ENCODE data around the gene IGF1R. TPM values are rescaled to one million over a fixed set of nuclear protein-coding genes. Genes with fewer than 3 reads are reported as not detected.
A peak's percentile ranks its signal among the peaks of the same experiment; 100 is the strongest.

The IGF1R gene
- total RNA-seq, 4 donors from 2014 or later = 49.4 to 239 (median 109) TPM

GRCh38 chr15:98802187-98802586, 153.8 kb downstream of the IGF1R start:
- Histone ChIP-seq H3K36me3 (no peaks in the 10 kb centered on the region), H3K27ac (no peak overlapping the region), H3K4me1 (peaks cover 14 to 56% (median 50%) of the 10 kb centered on the region in 4 donors), H3K9me3 (no peaks in the 10 kb centered on the region), H3K27me3 (no peaks in the 10 kb centered on the region), H3K4me3 (no peak overlapping the region)
- peak; percentile 51 for DNase-seq
- intact Hi-C loops (cut with DNase I; ENCODE audit: low total_unique reads) (no loop called here), in situ Hi-C loops (cut with MboI; ENCODE audit: low pct_ligation_motif_present in 1 of 4, low pct_unique_long_range_greater_than_20kb in 1 of 4, low sequenced_read_pairs in 3 of 4) (no loop called here)
- whole genome bisulfite sequencing, 2 donors (ENCODE audit: low coverage in 1 of 2) = 81 to 82% methylated on average over 5 to 6 of the region's 6 CpGs
- TF ChIP-seq CTCF (IDR thresholded peaks at IDR 0.05) (no peak), POLR2A (IDR thresholded peaks at IDR 0.05) (no peak), POLR2AphosphoS5 (IDR thresholded peaks at IDR 0.05) (no peak), EP300 (IDR thresholded peaks at IDR 0.05; ENCODE audit: low read depth) (no peak)

GRCh38 chr15:98803228-98804056, 155.1 kb downstream of the IGF1R start:
- Histone ChIP-seq H3K4me3 (no peak overlapping the region), H3K27me3 (no peaks in the 10 kb centered on the region), H3K27ac (no peak overlapping the region), H3K9me3 (no peaks in the 10 kb centered on the region), H3K36me3 (no peaks in the 10 kb centered on the region), H3K4me1 (peaks cover 14 to 59% (median 48%) of the 10 kb centered on the region in 4 donors)
- no peak for TF ChIP-seq EP300 (IDR thresholded peaks at IDR 0.05; ENCODE audit: low read depth)
- no peak for TF ChIP-seq CTCF (IDR thresholded peaks at IDR 0.05)
- TF ChIP-seq POLR2AphosphoS5 (IDR thresholded peaks at IDR 0.05) = no peak
- no peak for TF ChIP-seq POLR2A (IDR thresholded peaks at IDR 0.05)
- DNase-seq = no peak
- WGBS, 2 donors (ENCODE audit: low coverage in 1 of 2) = 85 to 96% methylated on average over 8 to 14 of the region's 14 CpGs
- intact Hi-C loops (cut with DNase I; ENCODE audit: low total_unique reads) = no loop called here
- in situ Hi-C loops (cut with MboI; ENCODE audit: low pct_ligation_motif_present in 1 of 4, low pct_unique_long_range_greater_than_20kb in 1 of 4, low sequenced_read_pairs in 3 of 4) = no loop called here

GRCh38 chr15:98804057-98804380, 155.7 kb downstream of the IGF1R start:
- in situ Hi-C loops (cut with MboI; ENCODE audit: low pct_ligation_motif_present in 1 of 4, low pct_unique_long_range_greater_than_20kb in 1 of 4, low sequenced_read_pairs in 3 of 4) (no loop called here), intact Hi-C loops (cut with DNase I; ENCODE audit: low total_unique reads) (no loop called here)
- Histone ChIP-seq H3K27ac (no peak overlapping the region), H3K4me1 (peaks cover 14 to 57% (median 46%) of the 10 kb centered on the region in 4 donors), H3K4me3 (no peak overlapping the region), H3K36me3 (no peaks in the 10 kb centered on the region), H3K27me3 (no peaks in the 10 kb centered on the region), H3K9me3 (no peaks in the 10 kb centered on the region)
- no peak for DNase-seq
- no peak for TF ChIP-seq POLR2AphosphoS5 (IDR thresholded peaks at IDR 0.05)
- TF ChIP-seq POLR2A (IDR thresholded peaks at IDR 0.05) = no peak
- TF ChIP-seq EP300 (IDR thresholded peaks at IDR 0.05; ENCODE audit: low read depth) = no peak
- TF ChIP-seq CTCF (IDR thresholded peaks at IDR 0.05) = no peak
- WGBS, 2 donors (ENCODE audit: low coverage in 1 of 2) = 88 to 95% methylated on average over 5 of the region's 5 CpGs

- DNase-seq = peak; percentile 35
- Histone ChIP-seq H3K9me3 (no peaks in the 10 kb centered on the region), H3K36me3 (no peaks in the 10 kb centered on the region), H3K27me3 (no peaks in the 10 kb centered on the region), H3K27ac (peak overlapping the region in 2 of 4 donors; percentile 15 to 61), H3K4me3 (no peak overlapping the region), H3K4me1 (peaks cover 12 to 41% (median 33%) of the 10 kb centered on the region in 4 donors)
- in situ Hi-C loops (cut with MboI; ENCODE audit: low pct_ligation_motif_present in 1 of 4, low pct_unique_long_range_greater_than_20kb in 1 of 4, low sequenced_read_pairs in 3 of 4) = no loop called here
- intact Hi-C loops (cut with DNase I; ENCODE audit: low total_unique reads) = no loop called here
- TF ChIP-seq POLR2AphosphoS5 (IDR thresholded peaks at IDR 0.05) (no peak), CTCF (IDR thresholded peaks at IDR 0.05) (peak in 4 of 5 experiments; percentile 14 to 50 (median 34))
- 27 to 57% methylated on average over 5 to 12 of the region's 12 CpGs for WGBS, 2 donors (ENCODE audit: low coverage in 1 of 2)
Measured at GRCh38 chr15:98805434-98806274, 157.3 kb downstream of the IGF1R start.

Data from transverse colon (tissue), 4 donors.